Heart left ventricle (tissue), 16 donors: ENCODE data around the gene CALCOCO1. TPM values are rescaled to one million over a fixed set of nuclear protein-coding genes. Genes with fewer than 3 reads are reported as not detected.

Source experiments
- ATAC-seq, 4 donors: fragments of 200-7000 bp; cut with Tn5 transposase; one replicate each; pipeline ENCODE4 v1.9.1; 2020 to 2022; ENCODE audit warnings: moderate library complexity in 4 of 4, mild to moderate bottlenecking in 3 of 4, moderate number of reproducible peaks in 1 of 4
- DNase-seq, 5 donors: peaks; one replicate each; pipeline ENCODE4 v3.0.0-alpha.2; 2020
- H3K27ac ChIP-seq, 12 donors: fragments of 200-600 bp; sonication (generic) in 4 of 12; one replicate each; pipeline versions ENCODE4 v1.5.0 to v1.8.0; 2016 to 2022; ENCODE audit warnings: mild to moderate bottlenecking in 2 of 12
- H3K27me3 ChIP-seq, 9 donors: fragments of 200-600 bp; sonication (generic) in 2 of 9; one replicate each; pipeline versions ENCODE4 v1.5.1 to v1.8.0; 2016 to 2022; ENCODE audit warnings: mild to moderate bottlenecking in 3 of 9
- H3K36me3 ChIP-seq, 9 donors: fragments of 200-600 bp; sonication (generic) in 2 of 9; one replicate each; pipeline versions ENCODE4 v1.5.0 to v1.8.0; 2018 to 2022; ENCODE audit warnings: mild to moderate bottlenecking in 2 of 9
- H3K4me1 ChIP-seq, 12 donors: fragments of 200-600 bp; sonication (generic) in 4 of 12; one replicate each; pipeline versions ENCODE4 v1.5.0 to v1.8.0; 2016 to 2022; ENCODE audit warnings: mild to moderate bottlenecking in 3 of 12
- H3K4me3 ChIP-seq, 12 donors: fragments of 200-600 bp; sonication (generic) in 4 of 12; one replicate each; pipeline versions ENCODE4 v1.5.0 to v1.8.0; 2017 to 2022; ENCODE audit warnings: mild to moderate bottlenecking in 9 of 12, moderate library complexity in 4 of 12
- H3K9me3 ChIP-seq, 12 donors: fragments of 200-600 bp; sonication (generic) in 4 of 12; one replicate each; pipeline versions ENCODE4 v1.5.0 to v1.8.0; 2016 to 2022; ENCODE audit warnings: mild to moderate bottlenecking in 1 of 12
- POLR2A ChIP-seq, 2 donors: fragments of 450-650 bp; IDR thresholded peaks; one replicate each; pipeline ENCODE4 v1.6.1; 2017; ENCODE audit warnings: antibody characterized with exemption in 2 of 2, mild to moderate bottlenecking in 2 of 2, moderate library complexity in 2 of 2
- WGBS, 4 donors: extraction: QIAGEN DNeasy Blood & Tissue Kit in 2 of 4; methylation state at CpG; one replicate each; pipeline versions ENCODE4 v1.1.5 to v1.1.7; 2013 to 2018; 5-methylcytosine and 5-hydroxymethylcytosine counted together
- intact Hi-C, 10 donors: fragments of 100-400 bp; cut with DNase I; formaldehyde crosslinking; loops; one replicate each; pipeline versions ENCODE4 v1.11.1 to v1.14.2; 2022
- polyA plus RNA-seq, 2 donors: library from polyadenylated mRNA; stranded (reverse); fragments of 200-250 nt; gene quantifications; one replicate each; pipeline ENCODE4 v1.2.3, GENCODE V29; 2013
- total RNA-seq, 9 donors: library from RNA; depleted of rRNA in 2 of 9; stranded (reverse); fragments of >200 nt in 2 of 9; fragmentation: NEBNext Ultra II Directional in 3 of 9; extraction: Animal tissue kit (Norgen Biotek cat#: 25700) in 3 of 9; gene quantifications; one replicate each; pipeline versions ENCODE4 v1.1.0 to v1.2.4, GENCODE V29; 2016 to 2023
- TF ChIP-seq, protein P1 (sequence below), 12 donors: fragments of 200-600 bp; sonication (generic) in 4 of 12; IDR thresholded peaks; one replicate each; pipeline versions ENCODE4 v1.5.0 to v1.8.0; 2018 to 2022; ENCODE audit warnings: antibody characterized with exemption in 12 of 12, mild to moderate bottlenecking in 5 of 12
- donor health status: ischemic (EF 13 %, LVEDD 7.1; RV severe dilation, severe dysfunction).
- donor health status: healthy with polysubstance abuse.
- donor health status: DM: no; HTN: yes; CAD: no.
- donor health status: DM: no; HTN: no; CAD: no.
- donor health status: ischemic (EF 25% LVEDD 6.9; RV normal size, moderate dysfunction).
- donor health status: ischemic (EF 25% LVEDD 5.7; RV mildly dilated, moderate dysfunction).
- donor health status: healthy.
- donor health status: DM: yes; HTN: yes; CAD: no.
- donor health status: ischemic (EF 35%, LVEDD 5.7; RV mildly dilated, moderate dysfunction).
- donor health status: nonischemic (EF 11% LVEDD 7.7; RV severe dilation, severe dysfunction).
- donor health status: DM: yes; HTN: yes; CAD: no.
- donor health status: PGD.
- donor health status: ischemic (EF 29% LVEDD 5.4; RV normal size, mild dysfunction).
- donor health status: nonischemic (EF 23%, LVEDD 6.1; RV moderate dilation, normal function).

Gene CALCOCO1
- total and polyA plus RNA-seq, 11 donors: 86.7 to 352 (median 197) TPM

DNA sequence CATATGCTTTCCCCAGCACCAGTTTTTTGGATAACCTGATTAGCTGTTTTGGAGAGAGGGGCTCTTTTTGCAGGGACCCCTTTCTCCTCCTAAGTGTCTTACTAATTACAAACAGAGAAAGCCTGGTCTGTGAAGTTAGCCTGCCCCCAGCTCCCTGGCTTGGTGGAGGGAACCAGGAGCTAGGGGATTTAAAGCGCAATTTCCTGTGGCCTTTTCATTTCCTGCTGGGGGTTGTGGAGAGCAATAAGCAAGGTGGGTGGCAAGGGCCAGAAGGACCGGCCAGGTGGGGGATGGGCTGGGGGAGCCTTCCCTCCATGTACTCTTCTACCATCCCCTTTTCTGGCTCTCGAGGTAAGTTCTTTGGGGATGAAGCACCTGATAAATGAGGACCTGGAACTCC is 28.6 kb upstream of the CALCOCO1 start:
- Histone ChIP-seq H3K9me3 (no peaks in the 10 kb centered on the region), H3K27me3 (peaks cover 0 to 62% (median 19%) of the 10 kb centered on the region in 9 donors), H3K4me3 (no peak overlapping the region), H3K27ac (no peak overlapping the region), H3K36me3 (no peaks in the 10 kb centered on the region), H3K4me1 (peaks cover 0 to 31% (median 15%) of the 10 kb centered on the region in 12 donors)
- TF ChIP-seq POLR2A (IDR thresholded peaks at IDR 0.05): no peak
- TF ChIP-seq, protein P1, sequence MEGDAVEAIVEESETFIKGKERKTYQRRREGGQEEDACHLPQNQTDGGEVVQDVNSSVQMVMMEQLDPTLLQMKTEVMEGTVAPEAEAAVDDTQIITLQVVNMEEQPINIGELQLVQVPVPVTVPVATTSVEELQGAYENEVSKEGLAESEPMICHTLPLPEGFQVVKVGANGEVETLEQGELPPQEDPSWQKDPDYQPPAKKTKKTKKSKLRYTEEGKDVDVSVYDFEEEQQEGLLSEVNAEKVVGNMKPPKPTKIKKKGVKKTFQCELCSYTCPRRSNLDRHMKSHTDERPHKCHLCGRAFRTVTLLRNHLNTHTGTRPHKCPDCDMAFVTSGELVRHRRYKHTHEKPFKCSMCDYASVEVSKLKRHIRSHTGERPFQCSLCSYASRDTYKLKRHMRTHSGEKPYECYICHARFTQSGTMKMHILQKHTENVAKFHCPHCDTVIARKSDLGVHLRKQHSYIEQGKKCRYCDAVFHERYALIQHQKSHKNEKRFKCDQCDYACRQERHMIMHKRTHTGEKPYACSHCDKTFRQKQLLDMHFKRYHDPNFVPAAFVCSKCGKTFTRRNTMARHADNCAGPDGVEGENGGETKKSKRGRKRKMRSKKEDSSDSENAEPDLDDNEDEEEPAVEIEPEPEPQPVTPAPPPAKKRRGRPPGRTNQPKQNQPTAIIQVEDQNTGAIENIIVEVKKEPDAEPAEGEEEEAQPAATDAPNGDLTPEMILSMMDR (IDR thresholded peaks at IDR 0.05): no peak
- DNase-seq: no peak
- ATAC-seq: no peak
- WGBS, 4 donors: 54 to 67% (median 58%) methylated on average over 3 of the region's 3 CpGs
- intact Hi-C loops: loop anchor here in 2 of 10 donors (10.0 kb wide), 2 partner anchors 439 to 449 kb away; no protein-coding TSS in a partner anchor

DNA sequence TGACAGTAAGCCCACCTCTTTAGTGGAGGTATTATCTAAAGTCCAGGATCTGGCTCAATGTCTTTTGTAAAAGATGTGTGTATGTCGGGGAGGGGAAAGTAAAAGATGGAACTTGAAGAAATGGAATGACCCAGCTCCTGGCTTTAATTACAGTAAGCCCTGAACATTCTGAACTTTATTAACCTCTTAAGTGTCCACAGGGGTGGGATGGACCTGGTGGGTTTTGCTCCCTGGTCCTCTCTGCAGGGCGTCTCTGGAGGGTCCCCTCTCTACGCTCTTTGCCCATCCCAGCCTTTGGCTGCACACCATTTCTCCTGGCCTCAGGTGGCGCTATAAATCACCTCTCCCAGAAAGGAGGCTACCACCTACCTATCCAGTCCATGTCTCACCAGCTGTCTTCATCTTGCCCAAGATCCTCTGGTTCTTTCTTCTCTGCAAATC is 28.2 kb upstream of the CALCOCO1 start:
- WGBS, 4 donors: 76 to 90% (median 87%) methylated on average over 4 of the region's 4 CpGs
- H3K27me3 ChIP-seq: peaks cover 0 to 66% (median 23%) of the 10 kb centered on the region in 9 donors

DNA sequence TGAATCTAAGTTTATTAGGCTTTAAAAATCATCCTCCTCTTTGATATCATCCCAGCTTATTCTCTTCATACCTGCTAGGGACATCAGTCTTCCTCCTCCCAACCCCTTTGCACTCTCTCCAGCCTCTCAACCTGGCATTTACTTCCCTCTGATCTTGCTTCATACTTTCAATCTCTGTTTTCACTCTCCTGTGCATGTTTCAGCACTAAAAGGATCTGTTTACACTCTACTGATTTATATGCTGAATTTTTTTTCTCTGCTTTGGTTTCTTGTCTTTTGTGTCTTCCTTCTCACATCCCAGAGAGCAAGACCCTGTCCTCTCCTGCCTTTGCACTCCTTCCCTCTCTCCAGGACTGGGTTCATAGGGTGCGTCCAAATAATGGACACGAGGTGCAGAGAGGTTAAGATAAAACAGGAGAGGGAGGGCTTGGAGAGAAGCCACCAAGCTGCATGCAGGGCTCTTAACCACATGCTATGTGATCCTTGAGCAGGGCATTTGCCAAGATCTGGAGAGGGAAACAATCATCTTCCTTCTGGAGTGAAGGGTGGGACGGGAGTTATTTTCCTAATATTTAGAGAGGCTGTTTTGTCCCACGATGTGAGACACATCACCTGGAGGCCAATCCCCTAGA is 27.5 kb upstream of the CALCOCO1 start:
- Histone ChIP-seq H3K4me3 (no peak overlapping the region), H3K36me3 (no peaks in the 10 kb centered on the region), H3K27me3 (peaks cover 0 to 66% (median 30%) of the 10 kb centered on the region in 9 donors), H3K27ac (no peak overlapping the region), H3K4me1 (peaks cover 0 to 38% (median 20%) of the 10 kb centered on the region in 12 donors), H3K9me3 (no peaks in the 10 kb centered on the region)
- 7 to 14% (median 9%) methylated on average over 4 of the region's 4 CpGs for WGBS, 4 donors
- DNase-seq: no peak
- ATAC-seq: no peak
- TF ChIP-seq, protein P1 (IDR thresholded peaks at IDR 0.05): no peak
- TF ChIP-seq POLR2A (IDR thresholded peaks at IDR 0.05): no peak
- intact Hi-C loops: loop anchor here in 2 of 10 donors (10.0 kb wide), 2 partner anchors 440 to 450 kb away; no protein-coding TSS in a partner anchor

More for the DNA sequence above, 28.2 kb upstream of the CALCOCO1 start:
- TF ChIP-seq, protein P1 (IDR thresholded peaks at IDR 0.05): no peak
- no peak for TF ChIP-seq POLR2A (IDR thresholded peaks at IDR 0.05)
- Histone ChIP-seq H3K9me3 (no peaks in the 10 kb centered on the region), H3K36me3 (no peaks in the 10 kb centered on the region), H3K27ac (no peak overlapping the region), H3K4me1 (peaks cover 0 to 36% (median 19%) of the 10 kb centered on the region in 12 donors), H3K4me3 (no peak overlapping the region)
- intact Hi-C loops: loop anchor here in 2 of 10 donors (10.0 kb wide), 2 partner anchors 439 to 449 kb away; no protein-coding TSS in a partner anchor
- no peak for DNase-seq
- ATAC-seq: no peak

DNA sequence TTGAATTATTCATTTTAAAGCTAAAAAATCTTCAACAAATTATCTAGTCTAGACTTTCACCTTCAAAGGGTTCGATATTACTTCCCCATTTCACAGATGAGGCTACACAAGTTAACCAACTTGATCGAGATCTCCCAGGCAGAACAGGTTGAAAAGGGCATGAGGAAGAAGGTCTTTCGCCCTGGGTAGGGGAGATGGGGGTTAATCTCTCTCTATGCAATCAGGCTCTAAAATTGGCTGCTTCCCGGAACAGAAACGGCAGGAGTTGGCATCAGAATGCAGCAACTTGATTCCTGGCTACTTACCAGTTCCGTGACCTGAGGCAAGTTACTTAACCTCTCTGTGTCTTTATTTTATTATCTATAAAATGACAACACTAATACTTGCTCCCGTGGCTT is 26.9 kb upstream of the CALCOCO1 start:
- no peak overlapping the region for H3K27ac ChIP-seq
- H3K4me3 ChIP-seq: no peak overlapping the region
- H3K9me3 ChIP-seq: no peaks in the 10 kb centered on the region
- H3K36me3 ChIP-seq: no peaks in the 10 kb centered on the region
- intact Hi-C loops: loop anchor here in 2 of 10 donors (10.0 kb wide), 2 partner anchors 441 to 451 kb away; no protein-coding TSS in a partner anchor
- 41 to 47% (median 46%) methylated on average over 7 of the region's 7 CpGs for WGBS, 4 donors
- ATAC-seq (no peak), DNase-seq (no peak)
- peaks cover 0 to 38% (median 20%) of the 10 kb centered on the region in 12 donors for H3K4me1 ChIP-seq
- TF ChIP-seq, protein P1 (IDR thresholded peaks at IDR 0.05): no peak
- no peak for TF ChIP-seq POLR2A (IDR thresholded peaks at IDR 0.05)
- peaks cover 0 to 65% (median 30%) of the 10 kb centered on the region in 9 donors for H3K27me3 ChIP-seq
